K562 (cell line): ENCODE results near the gene LMO7.

ENCODE experiments used
- BHLHE40 ChIP-seq: IDR thresholded peaks from 2 replicates; pipeline ENCODE4 v1.6.1; 2011; ENCODE audit warnings: low read length, improper control_type of control experiment
- BMI1 ChIP-seq: fragments of 150-350 bp; IDR thresholded peaks from 2 replicates; pipeline ENCODE4 v1.6.1; 2014; ENCODE audit warnings: low read length
- EP300 ChIP-seq: IDR thresholded peaks from 2 replicates; pipeline ENCODE4 v1.6.1; 2012; ENCODE audit warnings: low read length, improper control_type of control experiment
- ETV6 ChIP-seq, 3 experiments: fragments of 150-350 bp in 1 of 3; sonication (generic) in 1 of 3; formaldehyde crosslinking in 1 of 3; IDR thresholded peaks; 2 replicates each; pipeline versions ENCODE4 v1.6.1 to v1.8.0; 2014 to 2022; ENCODE audit warnings: borderline replicate concordance in 2 of 3, low read depth in 2 of 3, antibody characterized with exemption in 1 of 3, low read length in 1 of 3, mild to moderate bottlenecking in 1 of 3, missing genetic modification reagents in 1 of 3
- HMGN3 ChIP-seq: IDR thresholded peaks from 2 replicates; pipeline ENCODE4 v1.6.1; 2011; ENCODE audit warnings: borderline replicate concordance, low read depth, mild to moderate bottlenecking, mixed read lengths, low read length; ENCODE audit not compliant: insufficient read length; ENCODE audit errors: extremely low read depth
- MEF2A ChIP-seq: IDR thresholded peaks from 2 replicates; pipeline ENCODE4 v1.6.1; 2011; ENCODE audit warnings: low read depth, mild to moderate bottlenecking, low read length, moderate library complexity; ENCODE audit not compliant: control insufficient read depth
- MYBL2 ChIP-seq, 2 experiments: fragments of 450-650 bp in 1 of 2; sonication (generic) in 1 of 2; formaldehyde crosslinking in 1 of 2; IDR thresholded peaks; 2 replicates each; pipeline versions ENCODE4 v1.6.1 to v1.8.1; 2017 to 2022; ENCODE audit warnings: borderline replicate concordance in 1 of 2, inconsistent platforms in 1 of 2, low read depth in 1 of 2, mild to moderate bottlenecking in 1 of 2, missing genetic modification reagents in 1 of 2, moderate library complexity in 1 of 2
- NFYB ChIP-seq: IDR thresholded peaks from 2 replicates; pipeline ENCODE4 v1.6.1; 2011; ENCODE audit warnings: mild to moderate bottlenecking, moderate library complexity; ENCODE audit not compliant: insufficient read length; ENCODE audit errors: extremely low read depth
- POLR2A ChIP-seq: fragments of 450-650 bp; conservative IDR thresholded peaks from 2 replicates; pipeline ENCODE4 v1.6.1; 2016
- TBL1XR1 ChIP-seq, 2 experiments: IDR thresholded peaks; 2 replicates each; pipeline ENCODE4 v1.6.1; 2012; ENCODE audit warnings: improper control_type of control experiment in 2 of 2, low read length in 2 of 2, mild to moderate bottlenecking in 1 of 2
- ZNF274 ChIP-seq: IDR thresholded peaks from 2 replicates; pipeline ENCODE4 v1.6.1; 2011; ENCODE audit warnings: low read depth, mild to moderate bottlenecking, low read length, moderate library complexity, borderline replicate concordance
- TF ChIP-seq, protein P1 (sequence below), 3 experiments: IDR thresholded peaks in 2 of 3; conservative IDR thresholded peaks in 1 of 3; 2 replicates each; pipeline ENCODE4 v1.5.1; 2011 to 2012; ENCODE audit warnings: low read length in 3 of 3, mild to moderate bottlenecking in 3 of 3, control low read depth in 2 of 3, improper control_type of control experiment in 1 of 3, inconsistent platforms in 1 of 3, low read depth in 1 of 3, mixed read lengths in 1 of 3, moderate library complexity in 1 of 3; ENCODE audit not compliant: insufficient read depth in 2 of 3
- TF ChIP-seq, protein P2 (sequence below): sonication (generic); formaldehyde crosslinking; IDR thresholded peaks from 2 replicates; pipeline ENCODE4 v1.8.1; 2023; ENCODE audit warnings: mild to moderate bottlenecking, missing genetic modification reagents

GRCh38 chr13:75751350-75751749, 115.2 kb downstream of the LMO7 start:
- no peak for TF ChIP-seq MYBL2 (IDR thresholded peaks at IDR 0.05; ENCODE audit: low read depth)
- TF ChIP-seq MYBL2 (CRISPR knock-in tag; IDR thresholded peaks at IDR 0.05; ENCODE audit: borderline replicate concordance), result no peak
- TF ChIP-seq ETV6 (IDR thresholded peaks at IDR 0.05; ENCODE audit: borderline replicate concordance in 1 of 2, low read depth in 2 of 2, low read length in 1 of 2), result no peak
- TF ChIP-seq ETV6 (CRISPR knock-in tag; IDR thresholded peaks at IDR 0.05; ENCODE audit: borderline replicate concordance), result no peak
- no peak for TF ChIP-seq BHLHE40
- no peak for TF ChIP-seq MEF2A
- TF ChIP-seq, protein P1, sequence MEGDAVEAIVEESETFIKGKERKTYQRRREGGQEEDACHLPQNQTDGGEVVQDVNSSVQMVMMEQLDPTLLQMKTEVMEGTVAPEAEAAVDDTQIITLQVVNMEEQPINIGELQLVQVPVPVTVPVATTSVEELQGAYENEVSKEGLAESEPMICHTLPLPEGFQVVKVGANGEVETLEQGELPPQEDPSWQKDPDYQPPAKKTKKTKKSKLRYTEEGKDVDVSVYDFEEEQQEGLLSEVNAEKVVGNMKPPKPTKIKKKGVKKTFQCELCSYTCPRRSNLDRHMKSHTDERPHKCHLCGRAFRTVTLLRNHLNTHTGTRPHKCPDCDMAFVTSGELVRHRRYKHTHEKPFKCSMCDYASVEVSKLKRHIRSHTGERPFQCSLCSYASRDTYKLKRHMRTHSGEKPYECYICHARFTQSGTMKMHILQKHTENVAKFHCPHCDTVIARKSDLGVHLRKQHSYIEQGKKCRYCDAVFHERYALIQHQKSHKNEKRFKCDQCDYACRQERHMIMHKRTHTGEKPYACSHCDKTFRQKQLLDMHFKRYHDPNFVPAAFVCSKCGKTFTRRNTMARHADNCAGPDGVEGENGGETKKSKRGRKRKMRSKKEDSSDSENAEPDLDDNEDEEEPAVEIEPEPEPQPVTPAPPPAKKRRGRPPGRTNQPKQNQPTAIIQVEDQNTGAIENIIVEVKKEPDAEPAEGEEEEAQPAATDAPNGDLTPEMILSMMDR (IDR thresholded peaks at IDR 0.05 in 2 of 3, conservative IDR thresholded peaks at IDR 0.05 in 1 of 3; ENCODE audit: insufficient read depth in 2 of 3, low read depth in 1 of 3, low read length in 3 of 3), result no peak
- TF ChIP-seq ZNF274, result no peak
- TF ChIP-seq, protein P2, sequence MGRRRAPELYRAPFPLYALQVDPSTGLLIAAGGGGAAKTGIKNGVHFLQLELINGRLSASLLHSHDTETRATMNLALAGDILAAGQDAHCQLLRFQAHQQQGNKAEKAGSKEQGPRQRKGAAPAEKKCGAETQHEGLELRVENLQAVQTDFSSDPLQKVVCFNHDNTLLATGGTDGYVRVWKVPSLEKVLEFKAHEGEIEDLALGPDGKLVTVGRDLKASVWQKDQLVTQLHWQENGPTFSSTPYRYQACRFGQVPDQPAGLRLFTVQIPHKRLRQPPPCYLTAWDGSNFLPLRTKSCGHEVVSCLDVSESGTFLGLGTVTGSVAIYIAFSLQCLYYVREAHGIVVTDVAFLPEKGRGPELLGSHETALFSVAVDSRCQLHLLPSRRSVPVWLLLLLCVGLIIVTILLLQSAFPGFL (CRISPR knock-in tag), result no peak
- TF ChIP-seq POLR2A, result no peak
- no peak for TF ChIP-seq BMI1
- TF ChIP-seq TBL1XR1 (IDR thresholded peaks at IDR 0.05; ENCODE audit: low read length in 2 of 2), result no peak
- no peak for TF ChIP-seq EP300
- no peak for TF ChIP-seq NFYB
- TF ChIP-seq HMGN3, result no peak
